GM21390 (cell line): ENCODE data around the gene SND1.

Experiments
- ATAC-seq: cut with Tn5 transposase; IDR thresholded peaks from one replicate; pipeline ENCODE4 v1.9.1; 2021; ENCODE audit not compliant: unreplicated experiment

The SND1 gene

DNA sequence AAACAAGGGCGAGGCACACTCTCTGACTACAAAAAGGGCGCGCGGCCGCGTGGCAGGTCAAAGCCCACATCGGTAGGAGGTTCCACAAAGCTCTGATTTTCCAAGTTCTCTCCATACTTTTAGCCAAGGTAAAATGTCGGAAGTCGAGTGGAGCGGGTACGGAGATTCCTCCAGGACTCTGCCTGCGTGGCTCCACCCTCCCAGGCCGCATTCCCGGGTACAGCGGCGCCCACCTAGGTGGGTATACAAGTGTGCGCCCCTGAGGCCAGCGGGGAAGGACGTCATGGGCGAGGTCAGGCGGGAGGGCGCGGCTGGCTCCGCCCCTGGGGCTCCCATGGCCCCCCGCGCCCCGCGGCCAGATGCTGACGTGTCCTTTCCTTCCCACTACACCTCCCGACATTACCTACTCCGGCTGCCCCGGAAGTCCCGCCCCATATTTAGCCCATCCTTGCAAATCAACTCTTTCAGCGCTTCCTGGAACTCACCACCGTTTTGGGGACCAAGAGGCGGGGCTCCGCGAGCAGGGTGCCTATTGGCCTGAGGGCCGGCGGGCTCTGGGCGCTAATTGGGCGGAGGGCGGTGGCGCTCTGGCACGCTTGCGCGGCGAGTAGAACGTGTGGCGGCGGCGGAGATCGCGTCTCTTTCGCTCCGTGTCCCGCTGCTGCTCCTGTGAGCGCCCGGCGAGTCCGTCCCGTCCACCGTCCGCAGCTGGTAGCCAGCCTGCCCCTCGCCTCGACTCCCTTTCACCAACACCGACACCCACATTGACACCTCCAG lies at the start of gene SND1:
TSS of gene SND1 (plus strand) at position 639 of the 777 bp plus-strand sequence. CDS start 180 bp downstream, outside the sequence.
- ATAC-seq: peak; percentile 94

DNA sequence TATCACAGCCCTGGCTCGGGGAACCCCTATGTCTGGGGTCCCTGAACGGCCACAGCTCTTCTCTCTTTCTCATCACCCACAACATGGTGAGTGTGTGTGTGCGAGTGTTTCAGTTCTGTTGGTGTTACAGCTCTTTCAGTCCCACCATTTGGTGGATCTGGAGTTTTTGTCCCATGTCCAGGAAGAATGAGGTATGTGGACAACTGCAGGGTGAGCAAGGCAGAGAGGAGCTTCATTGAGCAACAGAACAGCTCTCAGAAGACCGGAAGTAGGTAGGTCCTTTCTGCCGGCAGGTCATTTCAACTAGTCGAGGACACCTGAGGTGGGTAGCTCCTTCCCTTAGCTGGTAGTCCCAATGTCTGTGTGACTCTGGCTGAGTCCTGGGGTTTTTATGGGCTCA lies 43.5 kb upstream of the SND1 start:
- no peak for ATAC-seq

DNA sequence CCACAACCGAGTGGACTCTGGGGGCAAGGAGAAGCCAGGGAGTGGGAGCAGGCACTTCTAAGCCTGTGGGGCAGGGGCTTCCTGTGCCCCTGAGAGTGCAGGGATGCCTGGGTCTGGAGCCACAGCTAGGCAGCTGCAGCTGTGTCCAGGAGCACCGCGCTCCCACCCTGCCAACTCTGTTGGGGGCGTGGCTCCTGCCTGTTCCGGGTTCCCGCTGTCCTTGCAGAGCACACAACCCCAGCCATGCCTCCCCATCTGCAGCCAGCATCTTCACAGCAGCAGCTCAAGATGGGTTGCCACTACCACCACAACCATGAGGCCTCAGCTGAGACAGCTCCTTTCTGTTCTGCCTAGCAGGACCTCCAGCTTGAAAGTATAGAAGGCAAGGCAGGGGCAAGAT lies 42.7 kb upstream of the SND1 start:
- ATAC-seq: no peak

DNA sequence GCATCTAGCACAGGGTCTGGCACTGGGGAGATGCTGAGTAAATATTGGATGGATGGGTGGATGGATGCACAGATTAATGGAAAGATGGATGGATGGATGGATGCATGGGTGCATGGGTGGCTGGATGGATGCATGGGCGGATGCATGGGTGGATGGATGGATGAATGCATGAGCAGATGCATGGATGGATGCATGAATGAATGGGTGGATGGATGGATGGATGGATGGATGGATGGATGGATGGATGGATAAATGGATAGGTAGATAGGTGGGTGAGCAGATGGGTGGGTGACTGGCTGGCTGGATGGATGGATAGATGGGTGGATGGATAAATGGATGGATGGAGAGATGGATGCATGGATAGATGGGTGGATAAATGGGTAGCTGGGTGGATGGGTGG lies 39.7 kb upstream of the SND1 start:
- ATAC-seq: no peak

DNA sequence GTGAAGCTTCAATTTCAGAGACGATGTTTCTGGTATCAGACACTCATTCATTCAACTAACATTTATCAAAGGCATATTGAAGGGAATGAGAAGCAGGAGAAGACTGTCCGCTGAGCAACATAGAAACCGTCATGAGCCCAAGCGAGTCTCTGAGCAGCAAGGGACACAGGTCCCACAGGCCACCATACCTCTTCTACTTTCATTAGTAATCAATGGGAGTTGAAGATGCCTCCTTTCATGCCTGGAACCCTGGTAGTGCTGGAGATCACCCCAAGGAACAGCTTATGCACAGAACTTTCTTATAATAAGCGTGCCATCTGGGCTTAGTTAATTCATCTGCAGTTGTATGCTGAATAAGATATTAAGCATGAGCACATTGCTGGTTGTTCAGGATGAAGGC lies 35.3 kb upstream of the SND1 start:
- ATAC-seq: no peak

DNA sequence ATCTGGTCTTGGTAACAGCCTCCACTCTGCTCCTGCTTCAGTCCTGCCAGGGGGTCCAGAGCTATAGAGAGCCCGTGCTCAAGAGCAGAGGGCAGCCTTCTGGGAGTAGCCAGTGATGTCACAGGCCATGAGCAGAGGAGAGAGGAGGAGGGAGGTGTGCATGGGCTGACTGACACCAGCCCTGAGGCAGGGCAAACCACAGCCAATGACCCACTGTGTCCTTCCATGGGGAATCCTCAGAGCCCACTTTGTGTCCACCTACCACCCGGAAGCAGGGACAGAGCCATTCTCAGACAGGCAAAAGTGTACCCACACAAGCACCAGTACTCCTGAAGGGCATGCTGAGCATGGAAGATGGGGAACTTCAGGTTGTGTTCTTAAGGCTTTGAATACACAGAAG lies 34.0 kb upstream of the SND1 start, which contains the start of gene PAX4:
TSS of gene PAX4 (minus strand) at position 101 of the 400 bp plus-strand sequence. CDS start 2,214 bp downstream, outside the sequence.
- ATAC-seq: no peak

DNA sequence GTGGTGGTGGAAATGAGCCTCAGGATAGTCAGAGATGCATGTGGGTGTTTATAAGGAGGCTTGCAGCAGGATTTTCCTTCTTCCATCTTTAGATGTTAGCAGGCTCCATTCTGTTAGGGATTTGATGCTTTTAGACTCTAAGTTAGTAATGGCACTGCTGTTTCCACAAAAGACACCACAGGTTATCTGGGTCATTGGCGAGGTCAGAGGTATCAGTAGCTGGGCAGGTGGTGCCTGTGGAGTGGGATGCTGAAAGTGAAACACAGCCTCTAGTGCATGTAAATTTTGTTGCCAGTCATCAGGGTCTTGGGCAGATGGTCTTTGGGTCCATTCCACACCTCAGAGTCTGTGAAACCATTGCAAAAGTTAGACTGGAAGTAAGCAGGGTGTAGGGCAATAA lies 33.2 kb upstream of the SND1 start:
- ATAC-seq: no peak

DNA sequence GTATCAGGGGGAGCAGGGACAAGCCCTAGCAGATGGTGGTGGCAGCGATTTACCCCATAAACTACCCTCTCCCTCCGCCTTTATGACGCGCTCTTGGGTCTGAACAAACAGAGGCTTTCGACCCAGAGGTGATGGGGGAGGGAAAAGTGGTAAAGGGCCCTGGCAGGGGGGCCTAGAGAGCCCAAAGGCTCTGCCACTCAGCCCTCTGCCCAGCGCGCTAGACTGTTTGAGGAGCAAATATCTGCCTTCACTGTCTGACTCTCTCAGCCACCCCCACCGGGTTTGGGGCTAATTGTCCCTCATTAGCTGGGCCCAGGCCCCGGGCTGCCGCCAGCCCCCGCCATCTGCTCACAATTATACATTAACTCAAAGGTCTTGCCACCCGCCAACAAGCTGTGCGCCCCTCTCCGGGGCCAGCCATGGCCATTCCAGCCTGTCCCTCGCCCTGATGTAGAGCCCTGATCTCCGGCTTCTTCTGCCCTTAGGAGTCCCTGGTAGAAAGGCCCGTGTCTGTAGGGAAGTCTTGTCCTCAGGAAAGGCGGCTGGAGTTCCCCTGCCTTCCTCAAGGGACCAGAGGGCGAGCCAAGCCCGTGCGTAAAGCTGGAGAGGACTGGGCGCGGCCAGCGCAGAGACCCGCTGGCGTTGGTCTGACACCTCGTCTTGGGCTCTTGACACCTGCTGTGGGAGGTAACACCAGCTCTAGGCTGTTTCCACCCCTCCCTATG lies 32.2 kb upstream of the SND1 start:
- no peak for ATAC-seq

DNA sequence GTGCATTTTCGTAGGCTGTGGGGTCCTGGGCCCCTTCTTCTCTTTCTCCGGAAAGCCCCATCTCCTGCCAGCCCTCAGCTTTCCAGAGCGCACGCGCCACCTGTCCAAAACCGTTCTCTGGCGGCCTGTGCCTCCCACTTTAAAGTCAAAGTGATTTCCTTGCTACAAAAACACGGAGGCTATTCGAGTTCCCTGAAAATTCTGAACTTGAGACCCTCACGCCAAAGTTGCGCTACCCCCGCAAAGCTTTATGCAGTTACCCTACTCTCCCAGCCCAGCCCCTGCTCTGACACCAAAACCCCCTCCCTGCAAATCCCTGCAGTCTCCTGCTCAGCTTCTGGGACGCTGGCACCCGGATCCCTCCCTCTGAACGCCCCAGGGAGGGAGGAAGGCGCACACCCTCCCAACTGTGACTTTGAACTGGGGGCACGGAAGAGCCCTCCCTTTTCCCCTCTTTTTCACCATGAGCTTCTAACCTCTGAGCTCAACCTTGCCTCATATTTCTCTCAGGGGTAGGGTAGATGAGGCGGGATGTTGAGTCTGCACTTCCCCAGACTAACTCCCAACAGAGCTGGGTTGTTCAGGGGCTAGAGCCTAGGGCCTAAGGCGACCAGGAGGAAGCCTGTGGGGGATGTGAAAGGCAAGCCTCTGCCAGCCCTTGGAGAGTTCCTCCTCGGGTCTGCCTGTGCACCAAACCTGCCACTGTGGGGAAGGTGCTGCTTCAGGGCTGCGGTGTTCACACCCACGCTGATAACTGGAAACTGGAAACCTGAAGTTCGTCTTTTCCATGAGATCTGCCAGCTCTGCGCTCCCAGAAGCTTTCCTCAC lies 31.4 kb upstream of the SND1 start:
- no peak for ATAC-seq

DNA sequence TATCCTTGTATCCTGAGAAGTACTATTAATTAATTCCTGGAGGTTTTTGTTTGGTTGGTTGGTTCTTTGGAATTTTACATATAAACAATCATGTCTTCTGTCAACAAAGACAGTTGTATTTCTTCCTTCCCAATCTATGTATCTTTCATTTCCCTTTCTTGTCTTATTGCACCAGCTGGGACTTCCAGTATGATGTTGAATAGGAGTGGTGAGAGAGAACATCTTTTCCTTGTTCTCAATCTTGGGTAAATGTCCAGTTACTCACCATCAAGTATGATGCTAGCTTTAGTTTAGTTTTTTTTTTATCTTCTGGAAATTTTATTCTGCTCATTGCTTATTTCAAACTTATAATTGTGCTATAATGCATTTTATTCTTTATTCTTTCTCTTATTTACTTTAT lies 26.7 kb upstream of the SND1 start:
- no peak for ATAC-seq

DNA sequence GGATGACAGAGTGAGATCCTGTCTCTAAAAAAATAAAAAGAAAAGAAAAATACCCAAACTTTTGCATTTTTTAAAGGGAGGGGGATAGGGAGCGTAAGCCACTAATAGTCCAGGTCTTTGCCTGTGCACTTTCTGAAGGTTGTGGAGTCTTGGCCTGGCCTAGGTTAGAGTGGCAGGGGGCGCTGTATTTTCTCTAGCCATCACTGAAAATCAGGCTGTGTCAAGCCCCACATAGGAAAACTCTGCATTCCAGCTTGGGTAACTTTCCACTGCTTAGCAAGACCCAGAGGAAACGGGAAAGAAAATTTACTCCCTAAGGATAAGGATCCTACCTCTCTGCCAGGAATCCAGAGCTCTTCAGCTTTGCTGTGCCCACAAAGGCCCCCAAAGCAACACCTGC lies 23.5 kb upstream of the SND1 start:
- ATAC-seq: no peak

DNA sequence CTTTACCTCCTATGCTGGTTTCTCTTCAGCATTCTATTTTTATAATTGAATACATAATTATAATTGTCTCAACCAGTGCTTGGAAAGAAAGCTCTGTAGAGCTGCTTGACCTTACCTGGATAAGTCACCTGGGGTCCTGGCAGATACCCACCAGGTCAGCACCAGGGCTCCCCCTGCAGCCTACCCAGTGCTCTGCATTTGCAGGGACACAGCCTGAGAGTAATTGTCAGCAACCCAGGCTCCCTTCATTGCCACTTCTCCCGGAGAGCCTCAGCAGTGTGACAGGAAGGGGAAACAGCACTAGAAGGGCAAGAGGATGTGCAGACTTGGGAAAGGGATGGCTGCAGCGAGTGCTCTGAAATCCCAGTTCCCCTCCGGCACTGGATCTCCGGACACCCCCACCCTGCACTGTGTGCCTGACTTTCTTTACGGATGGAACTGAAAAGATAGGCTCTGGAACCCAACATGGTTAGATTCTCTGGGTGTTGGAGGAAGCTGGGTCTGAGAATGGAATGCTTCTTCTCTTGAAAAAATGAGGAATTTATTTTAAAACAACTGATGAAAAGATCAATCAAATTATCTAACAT lies 22.6 kb upstream of the SND1 start:
- peak; percentile 81 for ATAC-seq

DNA sequence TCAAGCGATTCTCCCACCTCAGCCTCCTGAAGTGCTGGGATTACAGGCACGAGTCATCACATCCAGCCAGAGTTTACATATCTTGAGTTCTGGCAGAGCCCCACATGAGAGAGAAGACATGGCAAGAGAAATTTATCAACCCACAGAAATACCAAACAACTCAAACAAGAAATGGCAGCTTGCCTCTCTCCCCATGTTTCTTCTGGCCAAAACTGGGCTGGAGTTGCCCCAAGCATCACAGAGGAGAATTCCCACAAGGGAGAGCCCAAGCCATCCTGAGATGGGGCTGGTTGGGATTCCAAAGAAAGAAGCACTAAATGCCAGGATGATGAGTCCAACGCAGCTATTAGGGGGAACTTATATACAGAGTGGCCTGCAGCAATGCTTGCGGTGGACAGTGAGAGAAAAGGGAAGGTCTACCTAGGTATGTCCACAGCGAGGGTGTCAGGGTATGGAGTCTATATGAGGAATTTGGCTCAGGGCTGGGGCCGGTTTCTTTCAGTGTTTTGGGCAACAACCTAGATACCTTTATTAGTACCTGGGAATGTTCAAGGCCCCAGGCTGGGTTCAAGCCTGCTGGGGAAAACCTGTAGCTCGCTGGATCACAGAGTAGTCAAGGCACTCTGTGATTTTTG lies 19.6 kb upstream of the SND1 start:
- no peak for ATAC-seq

DNA sequence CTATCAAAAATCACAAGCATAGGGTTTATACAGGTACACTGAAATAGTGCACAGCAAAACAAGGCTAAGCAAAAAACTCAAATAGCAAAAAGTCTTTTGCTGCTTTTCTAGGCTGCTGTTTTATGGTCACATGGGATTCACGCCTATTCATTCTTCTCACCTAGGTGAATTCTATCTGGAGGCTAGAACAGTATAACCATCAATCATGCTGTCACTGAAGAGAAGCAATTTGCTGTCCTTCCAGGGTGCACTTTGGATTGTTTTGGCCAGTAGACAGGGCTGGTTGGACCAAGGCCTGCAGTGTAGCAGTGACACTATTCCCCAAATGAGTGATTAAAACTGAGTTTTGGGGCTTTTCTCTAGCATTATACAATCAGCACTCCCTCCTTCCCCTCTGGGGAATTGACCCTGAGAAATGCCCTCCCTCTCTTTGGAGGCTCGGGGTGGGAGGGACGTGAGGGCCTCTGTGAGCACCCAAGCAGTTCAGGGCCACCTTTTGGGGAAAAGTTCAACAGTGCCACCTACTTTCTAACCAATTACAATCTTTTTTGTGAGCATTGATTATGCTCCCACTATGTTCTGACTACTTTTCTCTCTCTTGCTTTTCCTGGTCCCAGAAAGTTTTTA lies 16.2 kb upstream of the SND1 start:
- ATAC-seq: no peak

DNA sequence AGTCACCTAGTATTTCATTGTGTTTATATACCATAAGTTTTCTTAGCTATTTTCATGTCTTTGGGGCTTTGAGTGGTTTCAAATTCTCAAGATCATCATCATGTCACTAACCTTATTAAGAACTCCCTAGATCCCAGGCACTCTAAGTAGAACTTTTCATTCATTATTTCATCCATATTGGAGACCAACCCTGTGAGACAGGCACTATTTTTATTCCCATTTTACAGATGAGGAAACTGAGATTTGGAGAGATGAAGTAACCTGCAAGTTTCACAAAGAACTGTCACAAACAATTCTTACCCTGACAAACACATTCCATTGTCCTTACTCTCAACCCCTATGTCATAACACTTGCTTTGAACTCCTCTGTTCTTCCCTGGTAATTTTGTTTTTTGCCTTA lies 13.8 kb upstream of the SND1 start:
- no peak for ATAC-seq

DNA sequence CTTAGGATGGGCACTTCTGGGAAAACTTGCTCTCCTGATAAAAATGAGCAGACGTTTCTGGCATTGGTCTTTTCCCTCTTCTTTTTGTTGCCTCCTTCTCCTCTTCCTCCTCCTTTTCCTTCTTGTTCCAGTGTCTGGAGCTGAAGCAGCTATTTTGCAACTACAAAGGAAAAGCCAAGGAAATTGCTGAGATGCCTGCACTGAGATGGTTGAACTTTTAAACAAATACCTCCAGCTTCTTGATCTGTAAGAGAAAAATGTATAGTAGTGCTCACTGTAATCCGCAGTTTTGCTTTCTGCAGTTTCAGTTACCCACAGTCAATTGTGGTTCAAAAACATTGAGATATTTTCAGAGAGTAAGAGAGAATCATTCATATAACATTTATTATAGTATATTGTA lies 7.5 kb upstream of the SND1 start:
- ATAC-seq: no peak

DNA sequence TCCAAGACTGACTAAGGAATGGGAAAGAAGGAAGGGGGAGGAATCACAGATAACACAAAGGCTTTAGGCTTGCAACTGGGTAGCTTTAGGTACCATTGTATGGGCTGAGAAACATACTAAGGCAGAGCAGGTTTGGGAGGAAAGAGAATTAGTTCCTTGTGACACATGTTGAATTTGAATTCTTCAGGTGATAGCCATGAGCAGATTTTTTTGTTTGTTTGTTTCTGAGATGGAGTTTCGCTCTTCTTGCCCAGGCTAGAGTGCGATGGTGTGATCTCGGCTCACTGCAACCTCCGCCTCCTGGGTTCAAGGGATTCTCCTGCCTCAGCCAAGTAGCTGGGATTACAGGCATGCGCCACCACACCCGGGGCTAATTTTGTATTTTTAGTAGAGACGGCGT lies 4.4 kb upstream of the SND1 start:
- no peak for ATAC-seq

DNA sequence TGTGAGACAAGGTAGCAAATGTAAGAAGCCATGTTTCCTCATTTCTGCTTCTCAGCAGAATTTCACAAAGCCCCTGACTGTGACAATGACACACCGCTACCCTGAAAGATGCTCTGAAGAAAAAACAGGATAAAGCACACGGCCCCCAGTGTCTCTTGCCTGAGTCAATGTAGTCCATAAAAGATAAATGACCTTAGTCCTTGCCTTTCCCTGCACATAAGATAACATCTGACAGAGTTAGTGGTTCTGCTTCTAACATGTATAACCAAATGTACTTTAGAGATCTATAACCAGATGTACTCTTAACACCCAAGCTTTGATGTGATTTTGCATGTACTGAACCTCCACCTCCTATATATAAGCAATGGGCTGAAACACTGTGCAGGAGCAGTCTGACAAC lies 3.0 kb upstream of the SND1 start:
- ATAC-seq: no peak

DNA sequence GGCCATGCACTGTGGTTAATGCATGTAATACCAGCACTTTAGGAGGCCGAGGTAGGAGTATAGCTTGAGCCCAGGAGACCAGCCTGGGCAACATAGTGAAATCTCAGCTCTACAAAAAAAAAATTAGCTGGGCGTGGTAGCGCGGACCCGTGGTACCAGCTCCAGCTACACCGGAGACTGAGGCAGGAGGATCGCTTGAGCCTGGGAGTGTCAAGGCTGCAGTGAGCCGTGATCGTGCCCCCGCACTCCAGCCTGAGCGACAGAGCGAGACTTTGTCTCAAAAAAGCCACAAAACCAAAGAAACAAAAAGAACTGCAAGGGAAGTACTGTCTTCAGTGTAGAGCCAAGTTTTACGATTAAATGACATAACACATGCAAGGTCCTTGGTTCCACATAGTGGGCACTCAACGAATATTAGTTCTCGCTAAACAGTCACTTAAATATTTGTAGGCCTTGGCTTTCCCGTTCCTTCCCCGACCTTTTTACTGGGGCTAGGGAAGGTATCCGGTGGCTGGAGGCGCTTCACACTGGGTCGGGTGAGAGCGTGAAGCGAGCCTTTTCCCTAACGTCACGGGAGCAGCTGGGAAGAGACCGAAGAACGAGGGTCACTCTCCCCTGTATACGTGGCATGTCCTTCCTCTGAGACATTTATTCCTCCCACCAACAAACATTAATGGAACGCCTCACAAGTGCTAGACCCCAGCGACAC lies 993 bp upstream of the SND1 start:
- no peak for ATAC-seq
